GM21515 (cell line): ENCODE data around the gene KCNJ18.
"Not testable (repeated sequence)": the region's sequence is repeated elsewhere in the genome, so short reads cannot be mapped to it uniquely, and the experiment has no call there.

Source experiments
- ATAC-seq: cut with Tn5 transposase; IDR thresholded peaks from one replicate; pipeline ENCODE4 v1.9.1; 2021; ENCODE audit not compliant: unreplicated experiment

Gene KCNJ18

DNA sequence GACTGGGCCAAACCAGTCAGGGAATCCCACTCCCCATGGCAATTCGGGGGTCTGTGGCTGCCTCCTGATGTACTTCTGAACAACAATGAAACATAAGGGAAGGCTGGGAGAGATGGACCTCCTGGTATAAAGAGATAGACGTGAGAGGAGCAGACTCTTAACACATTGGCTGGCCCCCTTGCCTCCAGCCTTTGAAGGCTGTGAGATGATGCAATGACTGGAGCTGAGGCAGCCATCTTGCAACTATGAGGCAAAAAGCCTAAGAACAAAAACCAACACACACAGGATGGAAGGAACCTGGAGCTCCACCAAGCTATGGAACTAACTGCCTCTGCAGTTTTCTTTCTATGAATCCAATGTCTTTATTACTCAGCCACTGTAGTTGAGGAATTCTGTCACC is 58.8 kb downstream of the KCNJ18 start:
- not testable (repeated sequence) for ATAC-seq
